Fibroblast of skin of right biceps (primary cell): ENCODE results near the gene MAN1C1.

Experiments
- DNase-seq: peaks from one replicate; pipeline ENCODE4 v3.0.0-alpha.2; 2013

Gene MAN1C1

DNA sequence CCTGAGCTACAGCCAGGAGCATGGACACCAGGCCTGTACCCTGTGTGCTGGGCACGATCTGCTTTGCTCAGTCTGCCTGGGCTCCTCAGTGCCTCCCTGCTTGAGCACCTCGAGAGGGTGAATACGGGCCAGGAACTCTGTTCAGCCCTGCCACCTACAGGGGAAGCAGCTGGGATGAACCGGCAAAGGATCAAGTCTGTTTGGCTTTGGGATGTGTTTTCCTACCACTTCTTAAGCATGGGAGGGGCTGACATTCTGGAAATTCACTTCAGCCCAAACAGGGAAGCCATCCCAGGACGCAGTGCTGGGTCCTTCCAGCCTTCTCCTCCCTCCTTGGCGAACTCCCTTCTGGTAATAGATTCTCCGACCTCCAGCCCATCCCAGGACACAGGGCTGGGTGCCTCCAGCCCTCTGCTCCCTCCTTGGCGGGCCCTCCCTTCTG lies 127.6 kb downstream of the MAN1C1 start:
- DNase-seq: peak; percentile 54

DNA sequence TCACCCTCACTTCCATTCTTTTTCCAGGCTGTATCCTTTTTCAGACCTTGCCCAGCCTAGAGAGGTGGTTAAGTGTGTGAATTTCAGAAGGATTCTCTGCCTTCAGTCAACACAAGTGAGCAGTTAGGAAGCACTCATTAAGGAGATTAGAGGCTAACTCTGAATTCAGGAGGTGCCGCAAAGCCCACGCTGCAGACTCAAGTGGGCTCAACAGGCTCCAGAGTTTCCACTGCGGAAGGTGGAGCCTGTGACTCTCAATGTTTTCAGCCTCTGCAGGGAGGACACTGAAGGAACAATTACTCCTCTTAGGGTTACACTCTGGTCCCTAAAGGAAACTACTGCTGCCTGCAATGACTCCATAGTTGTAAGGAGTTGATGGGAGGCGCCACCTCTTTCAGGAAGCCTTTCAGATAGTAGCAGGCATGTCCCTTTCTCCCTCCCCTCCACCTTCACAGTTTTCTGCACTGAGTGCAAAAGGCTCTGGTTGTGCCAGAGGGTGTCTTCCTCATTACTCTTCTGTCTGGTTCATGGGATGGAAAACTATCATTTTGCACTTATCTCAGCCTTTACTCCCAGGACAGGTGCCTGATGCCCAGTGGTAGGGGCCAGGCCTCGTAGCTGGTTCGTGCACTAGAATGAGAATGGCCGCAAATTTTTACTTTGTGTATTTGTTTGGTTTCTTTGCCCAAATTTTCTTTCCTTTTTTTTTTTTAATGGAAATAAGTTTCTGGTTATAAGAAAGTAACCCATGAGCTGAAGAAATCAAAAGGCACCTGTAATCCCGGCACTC lies 128.2 kb downstream of the MAN1C1 start:
- DNase-seq: no peak

DNA sequence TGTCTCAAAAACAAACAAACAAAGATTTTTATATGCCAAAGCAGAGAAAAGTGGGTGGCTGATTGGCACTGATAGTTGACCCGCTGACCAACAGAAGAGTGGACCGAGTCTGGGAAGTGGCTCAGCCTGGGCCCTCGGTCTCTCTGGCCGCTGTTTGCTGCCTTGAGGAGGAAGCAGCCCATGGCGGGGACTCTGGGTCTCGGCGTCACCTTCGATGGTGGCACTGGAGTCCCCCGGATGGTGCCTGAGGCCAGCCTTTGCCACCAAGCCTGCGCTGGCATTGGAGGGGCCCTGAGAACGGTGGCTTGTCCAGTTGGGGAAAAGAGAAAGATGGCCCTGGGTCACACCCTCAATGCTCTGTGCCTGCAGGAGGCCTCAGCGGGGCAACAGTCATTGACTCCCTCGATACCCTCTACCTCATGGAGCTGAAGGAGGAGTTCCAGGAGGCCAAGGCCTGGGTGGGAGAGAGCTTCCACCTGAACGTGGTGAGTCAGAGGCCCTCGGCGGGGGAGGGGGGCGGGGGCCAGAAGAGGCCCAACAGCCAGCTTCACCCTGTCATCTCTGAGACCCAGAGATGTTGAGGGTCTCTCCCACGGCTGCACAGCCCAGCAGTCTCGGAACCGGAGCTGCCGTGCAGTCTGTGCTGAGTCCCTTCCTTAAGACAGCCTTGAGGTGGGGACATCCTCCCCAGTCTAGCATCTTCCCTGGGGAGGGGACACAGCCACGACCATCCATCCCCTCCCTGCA lies 129.9 kb downstream of the MAN1C1 start:
- DNase-seq: no peak

DNA sequence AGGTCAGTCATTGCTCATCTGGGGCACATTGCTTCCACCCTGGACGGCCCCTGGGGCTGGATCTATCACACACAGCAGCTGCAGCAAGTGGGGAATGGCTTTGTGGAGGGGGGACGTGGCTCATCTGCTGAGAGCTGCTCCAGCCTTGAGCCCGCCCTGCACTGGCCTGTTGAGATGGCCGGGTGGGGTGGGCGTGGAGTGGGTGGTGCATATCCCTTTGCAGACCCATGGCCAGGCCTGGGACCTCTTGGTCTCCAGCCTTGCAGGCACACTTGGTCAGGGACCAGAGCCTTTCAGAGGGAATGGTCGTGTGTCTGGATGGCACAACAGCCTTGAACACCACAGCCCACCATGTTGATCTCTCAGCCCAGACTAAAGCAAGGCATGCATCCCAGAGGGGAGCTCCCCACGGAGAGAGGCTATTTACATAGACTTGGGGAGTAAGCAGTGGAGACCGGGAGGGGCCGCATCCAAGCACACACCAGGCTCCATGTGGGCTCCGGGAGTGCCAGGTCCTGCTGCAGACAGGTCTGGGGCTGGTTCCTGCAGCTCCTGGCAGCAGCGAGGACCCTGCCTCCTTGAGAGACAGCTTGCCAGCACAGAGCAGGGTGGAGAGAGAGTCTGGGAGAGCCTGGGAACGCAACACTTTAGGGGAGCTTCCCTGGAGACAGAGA lies 130.6 kb downstream of the MAN1C1 start:
- no peak for DNase-seq

DNA sequence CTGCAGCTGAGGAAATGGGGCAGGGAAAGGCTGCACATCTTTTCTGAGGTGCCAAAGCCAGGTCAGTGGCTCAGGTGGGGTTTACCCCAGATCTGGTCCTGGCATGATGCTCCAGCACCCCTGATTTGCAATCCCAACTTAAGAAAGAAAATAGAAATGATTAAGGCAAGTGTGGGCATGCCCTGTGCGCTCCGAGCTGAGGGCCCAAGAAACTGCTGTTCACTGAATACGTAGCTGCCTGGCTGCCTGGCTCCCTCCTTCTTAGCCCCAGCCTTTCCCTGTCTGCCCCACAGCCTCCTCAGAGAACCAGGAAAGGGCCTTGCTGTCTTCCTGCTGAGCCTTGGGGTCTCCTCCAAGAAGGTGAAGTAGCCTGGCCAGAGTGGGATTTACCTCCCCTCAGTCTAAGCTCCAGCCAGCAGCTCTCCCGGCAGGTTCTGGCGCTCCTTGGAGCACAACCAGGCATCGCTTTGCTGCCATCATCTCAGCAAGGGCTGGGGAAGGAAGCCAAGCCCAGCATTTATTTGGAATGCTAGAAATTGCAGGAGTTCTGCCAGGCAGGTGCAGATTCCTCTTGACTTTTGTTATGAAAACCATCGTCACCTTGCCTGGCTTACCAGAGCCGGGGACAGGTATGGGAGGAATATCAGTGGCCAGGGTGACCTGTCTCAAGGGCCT lies 132.1 kb downstream of the MAN1C1 start:
- no peak for DNase-seq

DNA sequence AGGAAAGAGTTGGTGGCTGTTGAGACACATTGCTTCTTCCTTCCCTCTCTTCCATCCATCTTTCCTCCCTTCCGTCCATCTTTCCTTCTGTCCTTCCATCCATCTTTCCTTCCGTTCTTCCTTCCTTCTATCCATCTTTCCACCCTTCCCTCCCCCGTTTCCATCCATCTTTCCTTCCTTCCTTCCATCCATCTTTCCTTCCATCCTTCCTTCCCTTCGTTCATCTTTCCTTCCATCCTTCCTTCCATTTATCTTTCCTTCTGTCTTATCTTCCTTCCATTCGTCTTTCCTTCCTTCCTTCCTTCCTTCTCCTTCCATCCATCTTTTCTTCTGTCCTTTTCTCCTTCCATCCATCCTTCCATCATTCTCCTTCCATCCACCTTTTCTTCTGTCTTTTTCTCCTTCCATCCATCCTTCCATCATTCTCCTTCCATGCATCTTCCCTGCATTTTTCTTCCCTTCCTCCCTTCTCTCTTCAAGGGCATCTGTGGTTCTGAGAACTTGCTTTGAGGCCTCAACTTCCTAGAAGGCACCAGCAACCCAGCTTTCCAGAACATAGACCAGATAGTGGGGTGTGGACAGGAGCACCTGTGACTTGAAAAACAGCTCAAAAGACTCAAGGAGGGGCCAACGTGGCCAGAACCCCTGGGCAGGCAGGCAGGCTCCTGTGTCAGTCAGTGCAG lies 134.5 kb downstream of the MAN1C1 start:
- no peak for DNase-seq

DNA sequence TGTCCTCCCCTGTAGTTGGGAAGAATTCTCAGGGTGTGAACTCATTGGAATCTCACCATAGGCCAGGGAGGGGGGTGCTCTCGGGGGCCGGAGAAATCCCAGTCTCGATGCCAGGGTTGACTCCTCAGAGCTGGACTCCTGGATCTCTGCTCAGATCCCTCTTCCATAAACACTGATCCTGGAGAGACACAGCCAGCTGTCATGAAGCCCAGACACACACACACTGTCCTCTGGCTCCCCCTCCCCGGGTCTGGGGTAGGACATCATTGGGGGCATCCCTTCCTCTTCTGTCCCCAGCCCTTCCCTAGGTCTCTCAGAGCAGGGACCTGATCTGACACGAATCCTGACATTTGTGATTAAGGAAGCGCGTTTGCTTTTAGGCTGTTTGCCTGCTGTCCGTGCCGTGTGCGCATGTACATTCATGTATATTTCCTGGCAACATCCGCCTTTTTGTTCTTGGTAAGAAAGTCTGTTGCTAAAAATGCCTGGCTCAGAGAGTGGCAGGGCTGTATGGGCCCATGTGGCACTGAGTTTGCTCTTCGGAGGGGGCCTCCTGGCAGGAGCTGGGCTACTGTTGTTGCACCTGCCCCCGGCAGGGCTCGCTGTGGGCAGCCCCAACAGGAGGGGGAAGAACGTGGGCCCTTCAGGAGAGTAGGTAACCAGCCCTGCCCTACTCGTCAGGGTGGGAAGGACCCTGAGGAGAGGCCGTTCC lies 138.0 kb downstream of the MAN1C1 start:
- DNase-seq: no peak

DNA sequence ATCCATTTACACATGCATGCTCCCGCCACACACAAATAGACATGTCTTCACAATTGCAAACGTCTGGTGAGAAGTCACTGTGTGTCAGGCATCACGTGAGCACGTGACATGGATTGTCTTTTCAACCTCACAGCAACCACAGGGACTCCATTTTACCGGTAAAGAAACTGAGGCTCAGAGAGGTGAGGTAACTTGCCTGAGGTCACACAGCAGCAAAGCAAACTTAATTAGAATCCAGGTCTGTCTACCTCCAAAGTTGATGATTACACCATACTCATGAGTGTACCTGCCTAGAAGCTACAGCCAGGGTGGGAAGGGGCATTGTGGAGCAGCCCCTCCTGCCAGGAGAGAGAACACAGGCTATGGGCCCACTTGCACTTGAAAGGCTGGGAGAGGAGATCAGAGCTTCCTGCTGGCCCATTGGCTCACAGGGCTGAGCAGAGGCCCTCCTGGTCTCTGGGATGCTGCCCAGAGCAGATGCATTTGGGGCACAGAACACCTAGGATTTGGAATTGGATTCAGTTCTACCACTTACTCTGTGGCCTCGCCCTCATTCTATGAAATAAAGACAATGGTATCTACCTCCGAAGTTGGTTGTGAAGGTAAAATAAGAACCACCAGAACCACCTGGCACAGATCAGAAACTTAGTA lies 139.0 kb downstream of the MAN1C1 start:
- no peak for DNase-seq

DNA sequence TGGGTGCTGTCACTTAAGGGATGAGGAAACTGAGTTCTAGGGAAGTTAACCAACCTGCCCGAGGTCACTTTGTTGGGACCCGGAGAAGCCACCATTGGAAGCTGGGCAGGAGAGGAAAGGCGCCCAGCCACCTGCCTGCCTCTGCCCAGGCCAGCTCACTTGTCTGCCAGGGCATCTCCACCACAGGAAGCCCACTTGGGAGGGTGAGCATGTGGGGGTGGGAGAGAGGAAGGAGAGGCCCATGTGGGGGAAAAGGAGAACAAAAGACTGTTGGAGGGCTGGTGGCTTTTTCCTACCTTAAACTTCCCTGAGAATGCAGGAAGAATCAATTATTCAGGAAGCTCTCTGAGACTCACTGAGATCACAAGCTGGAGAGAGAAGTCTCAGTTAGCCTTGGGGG lies 139.6 kb downstream of the MAN1C1 start:
- no peak for DNase-seq

DNA sequence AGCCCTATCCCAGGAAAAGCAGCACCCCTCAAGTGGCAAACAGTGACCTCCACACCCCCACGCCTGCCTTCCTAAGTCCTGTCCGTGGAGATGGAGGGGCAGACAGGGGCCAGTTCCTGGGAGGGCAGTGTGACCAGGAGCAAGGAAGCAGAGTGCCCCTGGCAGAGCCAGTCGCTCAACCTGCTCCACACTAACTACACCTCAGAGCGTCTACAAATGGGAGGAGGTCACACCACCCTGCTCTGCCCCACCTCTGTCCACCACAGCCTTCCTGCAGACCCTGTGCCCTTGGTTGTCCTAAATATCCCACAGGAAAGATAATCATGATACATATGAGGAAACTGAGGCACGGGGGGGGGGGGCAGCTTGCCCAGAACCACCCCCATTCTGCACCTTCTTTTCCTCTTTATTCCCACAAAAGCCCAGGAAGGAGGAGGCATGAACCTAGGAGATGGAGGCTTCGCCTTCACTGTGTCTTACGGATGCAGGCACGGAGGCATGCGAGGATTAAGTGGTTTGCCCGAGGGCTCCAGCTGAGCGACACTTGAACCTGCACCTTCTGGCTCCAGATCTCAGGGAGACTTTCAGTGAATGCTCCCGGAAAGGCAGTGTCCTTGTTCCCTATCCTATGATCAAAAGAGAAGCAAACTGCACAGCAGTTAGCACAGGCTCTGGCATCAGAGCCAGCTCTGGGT lies 140.7 kb downstream of the MAN1C1 start:
- DNase-seq: no peak

DNA sequence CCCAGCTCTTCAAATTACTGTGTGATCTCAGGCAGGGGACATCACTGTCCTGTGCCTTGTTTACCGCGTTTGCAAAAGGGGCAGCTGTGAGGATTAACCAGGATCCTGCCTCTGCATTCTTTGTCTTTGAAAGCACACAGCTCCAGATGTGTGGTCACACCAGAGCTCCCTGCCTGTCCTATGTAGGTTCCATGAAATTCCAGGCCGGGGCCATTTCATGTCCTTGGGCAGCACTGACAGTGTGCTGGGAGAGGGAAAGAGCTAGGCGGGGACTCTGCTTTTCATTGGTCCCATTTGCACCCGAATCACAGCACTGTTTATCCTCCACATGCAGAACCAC lies 141.2 kb downstream of the MAN1C1 start:
- DNase-seq: no peak

DNA sequence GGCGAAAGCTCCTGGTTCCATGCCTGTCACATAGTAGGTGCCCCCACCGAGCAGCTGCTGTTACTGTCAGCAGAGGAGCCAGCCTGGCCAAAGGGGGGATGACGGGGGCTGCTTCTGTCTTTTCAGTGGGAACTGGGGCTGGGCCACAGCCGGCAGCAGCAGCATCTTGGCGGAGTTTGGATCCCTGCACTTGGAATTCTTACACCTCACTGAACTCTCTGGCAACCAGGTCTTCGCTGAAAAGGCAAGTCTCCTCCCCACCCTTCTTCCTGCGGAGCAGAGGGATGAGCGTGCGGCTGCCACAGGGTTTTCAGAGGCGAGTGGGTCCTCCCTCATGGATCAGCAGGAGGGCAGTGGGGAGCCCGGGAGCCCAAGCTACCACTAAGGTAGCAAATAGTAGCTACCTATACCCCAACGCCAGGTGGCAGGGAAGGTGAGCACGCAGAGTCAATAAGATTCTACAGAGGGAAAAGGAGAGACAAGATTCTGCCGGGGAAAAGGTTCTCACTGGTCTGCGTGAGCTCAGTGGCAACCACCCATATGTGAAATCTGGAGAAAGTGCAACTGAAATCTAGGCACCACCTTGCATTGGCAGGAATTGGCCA lies 142.0 kb downstream of the MAN1C1 start:
- DNase-seq: no peak

DNA sequence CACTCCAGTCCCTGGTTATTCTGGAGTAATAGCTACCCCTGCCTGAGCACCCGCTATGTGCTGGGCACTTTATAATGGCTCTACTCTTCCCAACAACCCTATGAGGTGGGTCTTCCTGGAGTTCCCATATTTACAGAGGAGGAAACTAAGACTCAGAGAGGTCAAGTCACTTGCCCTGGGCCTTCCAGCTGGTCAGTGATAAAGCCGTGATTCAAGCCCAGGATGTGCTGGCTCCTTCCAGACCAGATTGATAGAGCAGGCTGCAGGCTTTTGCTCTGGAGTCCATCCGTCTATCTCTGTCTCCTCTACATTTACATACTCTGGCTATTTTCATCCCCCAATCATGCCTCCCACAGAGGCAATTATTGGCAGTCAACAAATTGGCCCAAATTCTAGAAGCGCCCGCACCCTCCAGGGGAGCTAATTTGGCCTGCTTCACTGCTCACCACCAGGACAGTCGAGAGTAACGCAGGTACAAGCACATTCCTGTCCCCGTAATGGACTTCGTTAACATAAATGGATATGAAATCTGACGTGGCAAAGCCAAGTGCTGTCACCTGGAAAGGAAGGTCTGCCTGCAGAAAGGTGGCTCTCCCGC lies 143.6 kb downstream of the MAN1C1 start:
- no peak for DNase-seq

DNA sequence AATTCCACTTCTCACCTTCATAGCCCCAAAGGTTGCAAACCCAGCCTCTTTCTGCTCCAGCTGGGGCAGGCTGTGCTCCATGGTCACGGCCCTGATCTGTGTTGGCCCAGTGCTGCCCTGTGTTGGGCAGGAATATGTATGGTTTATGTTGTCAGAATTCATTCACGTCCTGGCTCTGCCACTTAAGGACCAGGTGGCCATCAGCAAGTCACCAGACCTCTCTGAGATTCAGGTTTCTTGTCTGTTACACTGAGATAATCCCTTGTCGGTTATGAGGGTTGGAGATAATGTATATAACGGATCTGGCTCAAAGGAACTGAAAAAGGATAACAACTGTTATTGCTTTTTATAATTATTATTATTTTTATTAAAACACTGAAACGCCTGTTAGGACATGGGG lies 144.3 kb downstream of the MAN1C1 start:
- DNase-seq: no peak

DNA sequence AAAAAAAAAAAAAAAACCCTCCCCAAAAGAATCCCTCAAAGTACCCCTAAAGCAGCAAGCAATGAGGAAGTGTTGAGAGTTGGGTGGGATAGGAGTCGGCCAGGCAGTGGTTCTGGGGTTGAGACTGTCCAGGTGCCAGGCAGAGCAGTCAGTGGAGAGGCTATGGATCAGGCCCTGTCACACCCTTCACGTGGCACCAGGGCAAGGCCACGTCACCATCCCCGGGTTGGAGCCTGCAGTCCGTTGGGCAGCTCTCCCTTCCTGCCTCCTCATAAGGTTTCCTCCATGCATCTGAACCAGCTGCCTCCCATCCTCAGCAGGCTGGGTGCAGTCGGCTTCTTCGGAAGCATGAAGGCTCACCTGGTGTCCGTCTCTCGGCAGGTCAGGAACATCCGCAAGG lies 146.9 kb downstream of the MAN1C1 start:
- no peak for DNase-seq

DNA sequence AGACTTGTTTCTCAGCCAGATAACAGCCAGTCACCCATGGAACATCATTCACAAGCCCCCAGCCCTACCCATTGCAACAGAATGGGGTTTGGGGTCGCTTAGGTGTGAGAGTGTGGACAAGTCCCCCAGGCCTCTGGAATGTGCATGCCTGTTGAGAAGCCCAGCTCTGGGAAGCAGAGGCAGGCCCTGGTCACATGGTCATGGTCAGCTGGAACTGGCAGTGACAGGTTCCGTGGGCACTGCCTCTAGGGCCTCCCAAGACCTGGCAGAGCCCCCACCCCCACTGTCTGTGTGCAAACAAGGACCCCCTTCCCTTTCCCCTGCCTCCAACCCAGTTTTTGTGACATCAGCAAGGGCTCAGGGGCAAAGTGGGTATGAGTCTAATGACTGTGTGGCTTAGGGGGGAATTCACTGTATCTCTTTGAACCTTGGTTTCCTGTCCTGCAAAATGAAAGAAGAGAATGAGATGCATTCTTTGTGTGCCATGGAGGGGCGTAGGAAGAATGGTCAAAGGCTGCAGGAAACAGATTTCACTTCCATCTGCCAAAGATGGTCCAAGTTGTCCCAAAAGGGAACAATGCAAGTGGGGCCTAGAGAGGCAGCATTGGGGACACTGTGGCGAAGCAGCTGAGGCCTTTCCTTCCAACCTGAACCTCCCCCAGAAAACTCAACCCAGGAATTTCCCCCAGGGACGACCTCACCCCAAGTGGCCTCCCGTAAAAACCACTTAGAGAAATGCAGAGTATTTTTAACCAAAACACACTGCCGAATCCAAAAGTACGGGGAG lies 148.7 kb downstream of the MAN1C1 start:
- no peak for DNase-seq

DNA sequence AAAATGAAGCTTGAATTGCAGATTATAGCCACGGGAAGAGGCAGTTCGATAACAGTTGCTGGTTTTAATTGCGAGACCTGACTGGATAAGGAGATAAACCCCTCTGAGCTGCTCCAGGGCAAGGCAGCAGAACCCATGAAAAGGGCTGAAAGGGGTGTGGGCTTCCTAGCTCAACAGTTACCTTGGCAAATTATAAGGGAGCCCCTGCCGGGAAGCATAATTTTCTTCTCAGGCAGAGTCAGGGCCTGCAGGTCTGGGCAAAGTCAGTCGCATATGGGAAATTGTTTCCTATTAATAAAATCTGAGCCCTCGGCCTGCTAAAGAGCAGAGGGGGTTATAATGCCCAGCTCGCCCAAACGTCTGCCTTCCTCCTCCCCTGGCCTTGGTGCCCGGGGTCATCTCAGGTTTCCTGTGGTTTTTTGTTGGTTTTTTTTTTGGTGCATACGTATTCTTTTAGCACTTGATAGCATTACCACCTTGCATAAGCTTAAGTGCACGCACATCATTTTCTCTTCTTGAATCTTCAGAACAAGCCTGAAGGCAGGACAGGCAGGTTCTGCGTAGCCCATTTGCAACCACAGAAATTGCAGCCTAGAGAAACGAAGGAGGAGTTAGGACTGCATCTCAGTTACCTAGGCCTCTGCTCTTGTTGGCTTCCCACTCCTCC lies 149.5 kb downstream of the MAN1C1 start:
- no peak for DNase-seq

DNA sequence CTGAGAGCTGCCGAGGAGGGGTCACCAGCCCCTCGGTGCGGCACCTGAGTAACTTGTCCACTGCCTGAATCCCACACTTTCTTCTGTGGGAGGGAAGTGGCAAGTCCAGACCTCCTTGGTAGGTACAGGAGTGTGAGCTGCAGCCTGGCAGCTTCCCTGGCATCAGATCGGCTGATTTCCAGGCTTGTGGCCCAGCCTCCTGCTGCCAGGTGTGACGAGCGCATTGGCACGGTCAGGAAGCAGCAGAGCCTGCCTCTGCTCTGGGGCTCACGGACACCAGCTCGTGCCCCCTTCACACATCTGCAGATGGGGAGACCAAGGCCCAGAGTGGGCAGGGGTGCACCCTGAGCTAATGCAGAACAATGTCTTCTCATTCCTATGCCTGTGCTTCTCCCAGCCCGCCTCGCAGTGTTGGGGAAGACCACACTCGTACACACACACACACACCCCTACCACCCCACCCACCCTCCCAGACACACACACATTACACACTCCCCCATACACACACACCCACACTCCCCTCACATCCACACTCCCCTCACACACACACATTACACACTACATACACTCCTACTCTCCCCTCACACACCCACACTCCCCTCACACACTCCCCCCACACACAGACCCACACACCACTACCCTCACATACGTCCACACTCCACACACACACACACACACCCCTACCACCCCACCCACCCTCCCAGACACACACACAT lies 150.3 kb downstream of the MAN1C1 start:
- no peak for DNase-seq
